NCI-H2196 treated with DMSO at 0.1 percent for 48 hours (cell line): ENCODE results near the gene BCL2L12.

Source experiments
- DNase-seq: peaks from one replicate; lab custom pipeline; 2025; ENCODE audit not compliant: unreplicated experiment; lab: John Stamatoyannopoulos, UW

The BCL2L12 gene

DNA sequence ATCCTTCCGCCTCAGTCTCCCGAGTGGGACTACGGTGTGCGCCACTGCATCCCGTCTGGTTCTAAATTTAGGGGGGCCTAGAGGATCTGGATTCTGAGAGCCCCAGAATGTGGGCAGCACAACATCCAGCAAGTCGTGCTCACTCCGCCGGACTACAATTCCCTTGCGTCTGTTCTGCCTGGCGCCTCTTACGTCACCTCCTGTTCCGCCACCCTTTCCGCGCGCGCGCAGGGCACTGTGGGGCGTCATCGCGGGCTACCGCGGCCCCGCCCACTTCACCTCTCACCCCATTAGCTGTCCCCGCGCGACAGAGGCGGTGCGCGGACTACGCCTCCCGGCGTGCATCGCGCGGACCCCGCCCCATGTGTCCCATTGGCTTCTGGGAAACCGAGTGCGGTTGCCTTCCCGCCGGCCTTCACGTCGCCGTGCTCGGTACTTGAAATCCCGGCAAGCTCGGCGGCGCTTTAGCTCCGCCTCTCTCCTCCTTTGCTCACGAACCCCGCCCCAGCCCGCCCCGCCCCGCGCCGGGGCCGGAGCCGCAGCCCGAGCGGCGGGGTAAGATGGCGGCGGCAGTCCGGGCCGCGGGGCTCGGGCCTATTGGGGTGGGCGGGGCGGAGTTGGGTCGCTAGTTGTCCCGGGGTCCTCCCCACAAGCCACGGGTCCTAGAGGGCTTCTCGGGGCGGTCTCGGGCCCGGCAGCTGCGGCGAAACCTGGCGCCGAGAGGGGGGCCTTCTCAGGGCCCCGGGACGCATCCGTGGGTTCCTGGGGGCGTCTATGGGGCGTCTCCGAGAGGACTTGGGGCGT is 23.8 kb upstream of the BCL2L12 start, which contains the start of gene SCAF1:
Gene SCAF1 (plus strand): TSS at position 522 of the 804 bp plus-strand sequence. CDS start 2,818 bp downstream, outside the sequence.
- DNase-seq, result peak; percentile 98

DNA sequence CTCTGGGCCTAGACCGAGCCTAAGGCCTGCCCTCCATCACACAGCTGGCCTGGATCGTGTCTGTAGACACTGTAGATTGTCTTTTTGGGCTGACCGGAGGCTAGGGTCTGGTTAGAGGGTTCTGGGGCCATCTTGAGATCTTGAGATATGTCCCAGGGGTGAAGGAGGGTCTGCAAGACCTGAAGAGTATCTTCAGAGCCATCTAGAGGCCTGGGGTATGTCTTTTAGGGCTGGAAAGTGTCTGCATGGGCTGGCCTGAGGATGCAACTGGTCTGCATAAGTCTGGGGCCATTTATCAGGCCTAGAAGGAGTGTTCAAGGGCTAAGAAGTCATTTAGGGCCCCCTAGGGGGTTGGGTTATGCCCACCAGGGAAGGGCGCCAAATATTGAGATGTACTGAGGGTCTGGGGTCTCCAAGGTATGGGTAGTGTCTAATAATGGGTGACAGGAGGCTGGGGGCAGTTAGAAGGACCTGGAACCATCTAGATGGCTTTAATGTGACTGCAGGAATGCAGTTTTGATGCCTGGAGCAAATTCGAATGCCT is 23.2 kb upstream of the BCL2L12 start:
- DNase-seq, result no peak

DNA sequence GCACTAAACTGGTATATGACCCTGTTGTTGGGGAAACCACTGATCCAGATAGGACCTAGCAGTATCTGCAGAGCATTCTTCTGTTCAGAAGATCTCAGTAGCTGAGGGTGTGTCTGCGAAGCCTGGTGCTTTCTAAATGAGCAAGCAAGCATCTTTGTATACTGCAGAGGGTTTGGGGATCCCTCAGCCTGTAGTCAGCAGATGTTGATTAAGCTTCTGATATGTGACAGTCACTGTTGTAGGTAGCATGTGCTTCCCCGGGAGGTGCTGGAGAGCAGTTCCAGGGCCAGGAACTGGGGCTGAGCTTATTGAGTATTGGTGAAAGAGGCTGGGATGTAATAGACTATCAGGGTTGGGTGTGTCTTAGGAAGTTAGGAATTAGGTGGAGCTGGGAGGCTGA is 22.3 kb upstream of the BCL2L12 start:
- no peak for DNase-seq

DNA sequence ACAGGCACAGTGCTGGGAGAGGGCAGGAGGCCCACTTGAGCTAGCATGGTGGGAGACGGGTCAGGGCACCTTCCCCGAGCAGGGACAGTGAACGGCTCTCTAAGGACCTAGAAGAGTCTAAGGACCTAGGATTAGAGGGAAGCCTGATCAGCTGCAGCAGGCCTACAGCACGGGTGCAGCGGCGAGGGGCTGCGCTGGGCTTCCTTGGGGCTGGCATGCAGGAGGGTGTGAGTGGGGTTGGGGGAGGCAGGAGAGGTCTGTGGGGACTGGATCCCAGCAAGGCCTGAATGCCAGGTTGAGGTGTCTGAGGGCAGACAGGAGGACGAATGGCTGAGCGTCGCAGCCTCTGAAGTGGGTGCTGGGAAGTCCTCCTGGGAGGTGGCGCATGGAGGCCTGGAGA is 20.1 kb upstream of the BCL2L12 start:
- DNase-seq, result no peak

DNA sequence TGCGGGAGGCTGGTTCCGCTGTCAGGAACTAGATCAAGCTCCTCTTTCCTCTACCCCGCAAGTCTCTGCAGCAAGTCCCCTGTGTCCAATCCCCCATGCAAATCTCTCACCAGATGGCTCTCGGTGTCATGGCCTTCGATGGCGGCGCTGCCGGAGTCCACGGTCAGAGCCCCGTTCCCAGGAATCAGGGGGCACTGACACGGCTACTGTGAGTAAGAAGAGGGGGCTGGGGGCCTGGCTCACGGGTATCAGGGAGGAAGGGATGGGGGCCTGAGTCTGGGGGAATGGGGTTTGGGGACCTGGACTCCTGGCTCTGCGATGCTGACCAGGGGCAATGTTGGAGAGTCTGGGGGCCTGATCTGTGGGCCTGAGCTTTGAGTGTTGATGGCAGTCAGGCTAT is 19.7 kb upstream of the BCL2L12 start:
- no peak for DNase-seq

DNA sequence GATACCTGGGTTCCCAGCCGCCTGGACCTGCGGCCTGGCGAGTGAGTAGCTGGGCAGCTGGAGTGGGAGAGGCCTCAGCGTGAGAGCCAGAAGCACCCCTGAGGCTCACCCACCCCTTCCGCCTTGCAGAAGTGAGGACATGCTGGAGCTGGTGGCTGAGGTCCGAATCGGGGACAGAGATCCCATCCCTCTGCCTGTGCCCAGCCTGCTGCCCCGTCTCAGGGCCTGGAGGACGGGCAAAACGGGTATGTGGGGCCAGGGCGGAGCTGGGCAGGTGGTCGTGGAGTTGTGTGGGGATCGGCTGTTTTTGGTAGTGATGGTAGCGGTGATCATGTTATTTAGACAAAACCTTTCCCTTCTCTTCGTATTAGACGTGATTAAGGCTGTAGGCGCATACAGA is 19.1 kb upstream of the BCL2L12 start:
- no peak for DNase-seq

DNA sequence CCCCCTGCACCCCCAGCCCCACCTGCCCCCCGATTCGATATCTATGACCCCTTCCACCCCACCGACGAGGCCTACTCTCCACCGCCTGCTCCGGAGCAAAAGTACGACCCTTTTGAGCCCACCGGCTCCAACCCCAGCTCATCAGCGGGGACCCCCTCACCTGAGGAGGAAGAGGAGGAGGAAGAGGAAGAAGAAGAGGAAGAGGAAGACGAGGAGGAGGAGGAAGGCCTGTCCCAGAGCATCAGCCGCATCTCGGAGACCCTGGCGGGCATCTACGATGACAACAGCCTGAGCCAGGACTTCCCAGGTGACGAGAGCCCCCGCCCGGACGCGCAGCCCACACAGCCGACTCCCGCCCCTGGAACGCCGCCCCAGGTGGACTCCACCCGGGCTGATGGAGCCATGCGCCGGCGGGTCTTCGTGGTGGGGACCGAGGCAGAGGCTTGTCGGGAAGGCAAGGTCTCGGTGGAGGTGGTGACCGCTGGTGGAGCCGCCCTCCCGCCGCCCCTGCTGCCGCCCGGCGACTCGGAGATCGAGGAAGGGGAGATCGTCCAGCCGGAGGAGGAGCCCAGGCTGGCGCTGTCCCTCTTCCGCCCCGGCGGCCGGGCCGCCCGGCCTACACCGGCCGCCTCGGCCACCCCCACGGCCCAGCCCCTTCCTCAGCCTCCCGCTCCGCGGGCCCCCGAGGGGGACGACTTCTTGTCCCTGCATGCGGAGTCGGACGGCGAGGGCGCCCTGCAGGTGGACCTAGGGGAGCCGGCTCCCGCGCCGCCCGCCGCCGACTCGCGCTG is 14.5 kb upstream of the BCL2L12 start:
- no peak for DNase-seq

DNA sequence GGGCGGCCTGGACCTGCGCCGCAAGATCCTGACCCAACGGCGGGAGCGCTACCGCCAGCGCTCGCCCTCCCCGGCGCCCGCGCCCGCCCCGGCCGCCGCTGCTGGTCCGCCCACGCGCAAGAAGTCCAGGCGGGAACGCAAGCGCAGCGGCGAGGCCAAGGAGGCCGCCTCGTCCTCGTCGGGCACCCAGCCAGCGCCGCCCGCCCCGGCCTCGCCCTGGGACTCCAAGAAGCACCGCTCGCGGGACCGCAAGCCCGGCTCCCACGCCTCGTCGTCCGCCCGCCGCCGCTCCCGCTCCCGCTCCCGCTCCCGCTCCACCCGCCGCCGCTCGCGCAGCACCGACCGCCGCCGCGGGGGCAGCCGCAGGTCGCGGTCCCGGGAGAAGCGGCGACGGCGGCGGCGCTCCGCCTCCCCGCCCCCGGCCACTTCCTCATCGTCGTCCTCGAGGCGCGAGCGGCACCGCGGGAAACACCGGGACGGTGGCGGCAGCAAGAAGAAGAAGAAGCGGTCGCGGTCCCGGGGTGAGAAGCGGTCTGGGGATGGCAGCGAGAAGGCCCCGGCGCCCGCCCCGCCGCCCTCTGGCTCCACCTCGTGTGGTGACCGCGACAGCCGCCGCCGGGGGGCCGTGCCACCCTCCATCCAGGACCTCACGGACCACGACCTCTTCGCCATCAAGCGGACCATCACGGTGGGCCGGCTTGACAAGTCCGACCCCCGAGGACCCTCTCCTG is 13.7 kb upstream of the BCL2L12 start:
- DNase-seq, result no peak

DNA sequence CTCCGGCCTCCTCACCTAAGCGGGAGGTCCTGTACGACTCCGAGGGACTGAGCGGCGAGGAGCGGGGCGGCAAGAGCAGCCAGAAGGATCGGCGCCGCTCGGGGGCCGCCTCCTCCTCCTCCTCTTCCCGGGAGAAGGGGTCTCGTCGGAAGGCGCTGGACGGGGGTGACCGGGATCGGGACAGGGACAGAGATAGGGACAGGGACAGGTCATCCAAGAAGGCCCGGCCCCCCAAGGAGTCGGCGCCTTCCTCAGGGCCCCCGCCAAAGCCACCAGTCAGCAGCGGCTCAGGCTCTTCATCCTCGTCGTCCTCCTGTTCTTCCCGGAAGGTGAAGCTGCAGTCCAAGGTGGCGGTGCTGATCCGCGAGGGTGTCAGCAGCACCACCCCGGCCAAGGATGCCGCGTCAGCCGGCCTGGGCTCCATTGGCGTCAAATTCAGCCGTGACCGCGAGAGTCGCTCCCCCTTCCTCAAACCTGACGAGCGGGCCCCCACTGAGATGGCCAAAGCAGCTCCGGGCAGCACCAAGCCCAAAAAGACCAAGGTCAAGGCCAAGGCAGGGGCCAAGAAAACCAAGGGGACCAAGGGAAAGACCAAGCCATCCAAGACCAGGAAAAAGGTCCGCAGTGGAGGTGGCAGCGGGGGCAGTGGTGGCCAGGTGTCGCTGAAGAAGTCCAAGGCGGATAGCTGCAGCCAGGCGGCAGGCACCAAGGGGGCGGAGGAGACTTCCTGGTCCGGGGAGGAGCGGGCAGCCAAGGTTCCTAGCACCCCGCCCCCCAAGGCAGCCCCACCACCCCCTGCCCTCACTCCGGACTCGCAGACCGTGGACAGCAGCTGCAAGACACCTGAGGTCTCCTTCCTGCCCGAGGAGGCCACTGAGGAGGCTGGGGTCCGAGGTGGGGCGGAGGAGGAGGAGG is 12.9 kb upstream of the BCL2L12 start:
- no peak for DNase-seq

DNA sequence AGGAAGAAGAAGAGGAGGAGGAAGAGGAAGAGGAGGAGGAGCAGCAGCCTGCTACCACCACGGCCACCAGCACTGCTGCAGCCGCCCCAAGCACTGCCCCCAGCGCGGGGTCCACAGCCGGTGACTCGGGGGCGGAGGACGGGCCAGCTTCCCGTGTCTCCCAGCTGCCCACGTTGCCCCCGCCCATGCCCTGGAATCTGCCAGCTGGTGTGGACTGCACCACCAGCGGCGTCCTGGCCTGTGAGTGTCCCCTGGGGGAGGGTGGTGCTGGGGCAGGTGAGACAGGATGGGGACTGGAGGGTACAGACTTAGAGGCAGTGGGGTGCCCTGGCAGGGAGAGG is 12.3 kb upstream of the BCL2L12 start:
- no peak for DNase-seq

DNA sequence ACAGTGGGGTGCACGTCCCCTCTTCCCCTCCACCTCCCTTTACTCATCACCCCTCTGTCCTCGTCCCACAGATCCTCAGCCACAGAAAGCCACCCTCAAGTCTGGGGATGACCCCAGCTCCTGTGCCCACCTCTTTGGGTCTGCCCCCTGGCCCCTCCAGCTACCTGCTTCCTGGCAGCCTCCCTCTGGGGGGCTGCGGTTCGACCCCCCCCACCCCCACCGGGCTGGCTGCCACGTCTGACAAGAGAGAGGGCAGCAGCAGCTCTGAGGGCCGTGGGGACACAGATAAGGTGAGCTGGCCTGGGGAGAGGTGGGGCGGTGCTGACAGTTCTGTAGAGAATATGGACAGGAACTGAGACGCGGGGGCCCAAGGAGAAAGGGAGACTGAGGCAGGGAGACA is 11.2 kb upstream of the BCL2L12 start:
- DNase-seq, result no peak

DNA sequence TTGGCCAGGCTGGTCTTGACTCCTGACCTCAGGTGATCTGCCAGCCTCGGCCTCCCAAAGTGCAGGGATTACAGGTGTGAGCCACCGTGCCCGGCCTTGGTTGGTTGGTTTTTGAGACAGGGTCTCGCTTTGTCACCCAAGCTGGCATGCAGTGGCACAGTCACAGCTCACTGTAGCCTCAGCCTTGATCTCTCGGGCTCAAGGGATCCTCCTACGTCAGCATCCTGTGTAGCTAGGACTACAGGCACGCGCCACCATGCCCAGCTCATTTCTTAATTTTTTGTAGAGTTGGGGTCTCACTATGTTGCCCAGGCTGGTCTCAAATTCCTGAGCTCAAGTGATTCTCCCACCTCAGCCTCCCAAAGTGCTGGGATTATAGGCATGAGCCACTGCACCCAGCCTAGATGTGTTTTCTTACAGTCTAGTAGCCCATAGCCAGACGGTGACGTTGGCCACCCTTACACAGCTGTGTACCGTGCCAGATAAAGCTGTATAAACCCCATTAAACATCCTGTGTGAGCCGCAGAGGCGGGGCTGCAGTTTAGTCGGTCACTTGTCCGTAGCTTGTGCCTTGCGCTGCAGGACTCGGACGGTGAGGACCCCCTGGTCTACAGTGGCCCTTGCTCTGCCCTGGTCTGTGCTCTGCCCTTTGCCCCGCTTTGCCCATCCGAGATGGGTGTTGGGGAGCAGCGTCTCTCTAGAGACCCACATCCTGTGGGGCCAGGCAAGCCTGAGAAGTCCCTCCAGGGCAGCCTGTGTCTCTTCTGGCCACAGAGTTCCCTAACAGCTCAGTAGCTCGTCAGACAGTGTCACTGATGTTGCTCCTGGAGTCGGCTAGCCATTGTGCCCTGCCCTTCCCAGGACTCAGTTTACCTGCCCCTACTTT is 9.9 kb upstream of the BCL2L12 start:
- DNase-seq, result no peak

DNA sequence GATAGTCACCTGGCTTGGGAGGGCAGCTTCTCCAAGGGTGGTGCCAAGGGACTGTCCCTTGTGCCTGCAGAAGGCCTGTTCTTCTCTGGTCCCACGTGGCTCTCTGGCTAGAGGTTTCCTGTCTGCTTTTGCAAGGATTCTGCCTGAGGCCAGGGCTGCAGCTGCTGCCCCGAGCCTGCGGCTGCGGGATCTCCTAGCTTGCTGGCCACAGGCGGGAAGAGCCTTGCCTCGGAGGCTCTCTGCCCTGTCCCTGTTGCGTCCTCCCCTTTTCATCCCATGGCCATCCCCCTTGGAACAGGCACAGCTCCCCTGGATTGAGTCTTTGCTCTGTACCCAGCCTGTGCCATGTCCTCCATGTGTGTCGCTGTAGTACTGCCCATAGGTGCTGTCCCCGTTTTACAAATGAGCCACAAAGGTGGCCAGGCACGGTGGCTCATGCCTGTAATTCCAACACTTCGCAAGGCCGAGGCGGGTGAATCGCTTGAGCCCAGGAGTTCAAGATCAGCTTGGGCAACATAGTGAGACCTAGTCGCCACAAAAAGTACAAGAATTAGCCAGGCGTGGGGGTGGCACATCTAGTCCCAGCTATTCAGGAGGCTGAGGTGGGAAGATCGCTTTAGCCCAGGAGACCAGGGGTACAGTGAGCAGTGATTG is 9.2 kb upstream of the BCL2L12 start:
- no peak for DNase-seq

DNA sequence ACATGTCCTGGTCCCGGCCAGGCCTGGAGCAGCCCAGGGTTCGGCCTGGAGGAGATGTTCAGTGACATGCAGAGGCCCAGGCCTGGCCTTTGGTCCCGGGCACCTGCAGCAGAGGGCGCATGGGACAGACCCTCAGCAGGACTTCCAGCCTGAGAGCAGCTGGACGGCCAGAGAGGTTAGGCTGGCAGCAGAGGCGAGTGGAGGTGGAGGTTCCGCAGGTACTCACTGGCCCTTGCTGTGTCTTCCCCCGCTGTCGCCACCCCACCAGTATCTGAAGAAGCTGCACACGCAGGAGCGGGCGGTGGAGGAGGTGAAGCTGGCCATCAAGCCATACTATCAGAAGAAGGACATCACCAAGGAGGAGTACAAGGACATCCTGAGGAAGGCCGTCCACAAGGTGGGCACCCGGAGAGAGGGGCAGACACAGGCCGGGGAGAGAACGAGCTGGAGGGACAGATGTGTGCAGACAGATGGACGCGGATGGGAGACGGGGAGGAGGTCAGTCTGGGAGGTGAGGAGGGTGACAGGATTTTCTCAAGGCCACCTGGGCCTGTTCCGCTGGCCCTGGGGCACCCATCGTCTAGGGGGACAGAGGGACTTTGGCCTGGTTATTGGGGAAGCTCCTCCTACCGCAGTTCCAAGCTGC is 8.1 kb upstream of the BCL2L12 start:
- DNase-seq, result no peak

DNA sequence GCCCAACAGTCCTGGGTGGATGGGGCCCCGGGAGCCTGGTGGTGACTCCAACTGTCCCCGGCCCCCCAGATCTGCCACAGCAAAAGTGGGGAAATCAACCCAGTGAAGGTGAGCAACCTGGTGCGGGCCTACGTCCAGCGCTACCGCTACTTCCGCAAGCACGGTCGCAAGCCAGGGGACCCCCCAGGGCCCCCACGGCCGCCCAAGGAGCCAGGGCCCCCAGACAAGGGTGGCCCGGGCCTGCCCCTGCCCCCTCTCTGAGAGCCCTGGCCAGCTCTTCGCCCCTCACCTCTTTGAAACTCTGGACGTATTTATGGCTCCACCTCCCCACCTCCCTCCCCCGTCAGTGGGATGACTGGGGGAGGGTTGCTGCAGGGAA is 7.6 kb upstream of the BCL2L12 start:
- no peak for DNase-seq

DNA sequence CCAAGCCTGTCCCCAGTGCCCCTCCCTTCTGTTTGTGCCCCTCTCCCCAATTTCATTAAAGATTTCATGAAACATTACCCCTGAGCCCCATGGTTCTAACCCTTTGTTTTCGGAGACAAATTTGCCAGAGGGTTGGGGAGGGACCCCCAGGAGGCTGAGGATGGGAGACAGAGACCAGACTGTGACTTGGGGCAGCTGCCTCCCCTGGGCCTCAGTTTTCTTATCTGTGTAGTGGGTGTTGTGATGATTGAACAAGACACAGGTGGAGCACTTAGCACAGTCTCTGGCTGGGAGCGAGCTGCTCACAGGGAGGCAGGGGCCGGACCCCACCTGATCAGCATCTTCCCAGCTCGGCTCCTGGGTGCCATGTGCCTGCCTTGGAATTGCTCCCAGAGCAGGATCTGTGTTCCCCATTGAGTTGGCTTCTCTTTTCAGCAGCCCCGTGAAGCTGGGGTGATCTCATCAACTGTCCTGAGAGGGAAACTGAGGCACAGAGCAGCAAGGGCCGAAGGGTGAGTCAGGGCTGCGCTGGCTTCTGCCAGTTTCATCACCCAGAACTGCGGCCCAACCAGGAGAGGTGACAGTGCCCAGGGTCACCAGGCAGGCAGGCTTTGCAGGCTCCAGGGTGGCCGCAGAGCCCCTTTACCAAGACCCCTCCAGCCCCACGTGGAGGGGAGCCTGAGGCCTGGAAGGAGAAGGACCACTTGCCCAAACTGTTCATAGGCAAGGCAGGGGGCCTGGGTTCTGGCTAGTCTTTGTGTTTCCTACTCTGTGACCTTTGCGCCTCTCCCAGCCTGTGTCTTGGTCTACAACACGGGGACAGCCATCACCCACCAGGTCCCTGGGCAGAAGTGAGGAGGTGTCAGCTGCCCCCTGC is 6.9 kb upstream of the BCL2L12 start:
- no peak for DNase-seq

DNA sequence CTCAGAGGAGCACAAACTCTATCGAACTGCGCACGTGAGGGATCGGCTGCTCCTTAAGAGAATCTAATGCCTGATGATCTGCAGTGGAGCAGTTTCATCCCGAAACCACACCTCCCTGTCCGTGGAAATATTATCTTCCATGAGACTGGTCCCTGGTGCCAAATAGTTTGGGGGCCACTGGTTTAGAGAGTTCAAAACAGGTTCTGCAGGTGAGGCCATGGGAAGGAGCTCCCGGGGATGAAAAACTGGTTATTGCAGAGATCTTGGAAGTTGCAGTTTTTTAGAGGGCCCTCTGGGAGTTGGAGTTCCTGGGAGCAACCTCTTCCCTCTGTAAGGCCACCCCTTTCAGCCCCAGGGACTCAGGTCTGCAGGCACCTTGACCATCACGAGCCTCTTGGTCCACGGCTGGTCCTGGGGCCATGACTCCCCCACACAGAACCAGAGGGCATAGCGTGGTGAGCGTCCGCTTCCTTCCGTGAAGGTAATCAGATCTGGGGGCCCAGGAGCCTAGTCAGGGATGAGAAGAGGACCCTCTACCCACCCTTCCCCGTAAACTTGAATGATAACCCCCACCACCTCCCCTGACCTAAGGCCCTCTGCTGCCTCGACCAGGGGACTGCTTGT is 5.3 kb upstream of the BCL2L12 start:
- DNase-seq, result no peak
